ENCODE results near the gene RAC2. TPM values are rescaled to one million over a fixed set of nuclear protein-coding genes. Genes with fewer than 3 reads are reported as not detected.

The RAC2 gene
- total and polyA plus RNA-seq, 2 of the 8 experiments (the other 6 are each of a cell fraction or from before 2014, with no cell fraction given): 2.3 to 4.3 TPM

GRCh38 chr22:37219533-37219932, 24.5 kb downstream of the RAC2 start:
- WGBS, 2 experiments (ENCODE audit: extremely low coverage in 1 of 2, insufficient coverage in 1 of 2, insufficient read length in 1 of 2, insufficient replicate concordance in 2 of 2, low coverage in 1 of 2, low lambda C conversion rate in 2 of 2, missing lambda C conversion rate in 1 of 2): 88% methylated on average over 6 of the region's 6 CpGs; no CpG with 5 or more reads in 1 of the 2 experiments
- Histone ChIP-seq H4K8ac (ENCODE audit: extremely low read depth, insufficient read depth, low read length) (no peak overlapping the region), H2BK20ac (ENCODE audit: low read length) (no peak overlapping the region), H2BK15ac (ENCODE audit: low read length) (no peak overlapping the region), H3K9me3 (ENCODE audit: insufficient read depth in 2 of 2, low read depth in 1 of 2, low read length in 1 of 2) (no peaks in the 10 kb centered on the region; a peak in 1 of 4 replicates), H2AFZ (ENCODE audit: low read length) (no peak overlapping the region), H3K4me3 (ENCODE audit: extremely low read depth in 1 of 4, insufficient read depth in 2 of 4, low read depth in 3 of 4, low read length in 4 of 4) (no peak overlapping the region), H2BK120ac (replicated peaks; ENCODE audit: low read depth, low read length) (no peak overlapping the region), H3K18ac (ENCODE audit: extremely low read depth, low read length) (no peak overlapping the region), H2BK12ac (ENCODE audit: low read depth, low read length) (no peak overlapping the region), H4K91ac (replicated peaks; ENCODE audit: insufficient read length, low read length) (no peak overlapping the region), H3K79me2 (ENCODE audit: control insufficient read depth in 1 of 2, insufficient read depth in 2 of 2, low read length in 2 of 2) (no peaks in the 10 kb centered on the region), H3K56ac (replicated peaks; ENCODE audit: insufficient read length, low read depth, low read length) (no peak overlapping the region), H3K4ac (replicated peaks; ENCODE audit: insufficient read length, low read depth, low read length) (no peak overlapping the region), H4K5ac (ENCODE audit: insufficient read length, low read depth, low read length) (no peak overlapping the region), H3K4me2 (ENCODE audit: insufficient read depth in 1 of 2, low read depth in 2 of 2, low read length in 2 of 2) (no peak overlapping the region), H2BK5ac (ENCODE audit: low read depth, low read length) (no peak overlapping the region), H3K23ac (ENCODE audit: insufficient read length) (no peak overlapping the region), H3K27me3 (replicated peaks in 1 of 4; ENCODE audit: control insufficient read depth in 3 of 4, extremely low read depth in 1 of 4, insufficient read depth in 3 of 4, low read length in 3 of 4) (no peaks in the 10 kb centered on the region), H3K4me1 (replicated peaks in 1 of 4; ENCODE audit: control insufficient read depth in 3 of 4, insufficient read depth in 4 of 4, low read length in 3 of 4) (no peaks in the 10 kb centered on the region), H3K36me3 (ENCODE audit: control insufficient read depth in 2 of 4, insufficient read depth in 4 of 4, low read length in 3 of 4) (no peaks in the 10 kb centered on the region), H3K23me2 (ENCODE audit: low read depth, low read length) (no peaks in the 10 kb centered on the region), H3K14ac (ENCODE audit: insufficient read length) (no peak overlapping the region), H3K9ac (replicated peaks in 1 of 4; ENCODE audit: extremely low read depth in 1 of 4, low read depth in 3 of 4, low read length in 3 of 4) (no peak overlapping the region), H2AK5ac (ENCODE audit: low read depth, low read length) (no peak overlapping the region), H3K27ac (ENCODE audit: low read depth, low read length) (no peak overlapping the region), H3K79me1 (ENCODE audit: low read depth, low read length) (no peaks in the 10 kb centered on the region), H4K20me1 (replicated peaks in 1 of 2; ENCODE audit: control insufficient read depth in 1 of 2, insufficient read depth in 2 of 2, low read length in 2 of 2) (no peaks in the 10 kb centered on the region)
- CTCF ChIA-PET (ENCODE audit: partially characterized antibody): interaction anchor here (0.7 to 4.5 kb wide), 4 partner anchors 28 to 92 kb away, joined by 3 to 26 read pairs (median 3); no protein-coding TSS in a partner anchor
- TF ChIP-seq RXRA (IDR thresholded peaks at IDR 0.05; ENCODE audit: insufficient read depth, low read depth, low read length) (no peak), KDM5A (IDR thresholded peaks at IDR 0.05; ENCODE audit: low read length) (no peak), USF2 (IDR thresholded peaks at IDR 0.05; ENCODE audit: low read length) (no peak), CBX8 (IDR thresholded peaks at IDR 0.05; ENCODE audit: borderline replicate concordance, low read depth, low read length) (no peak)
- DNase-seq (ENCODE audit: low read depth in 1 of 2, low spot score in 2 of 2) (no peak), FAIRE-seq (no peak)
- POLR2A ChIA-PET (ENCODE audit: partially characterized antibody): no interaction called here
